SK-N-SH (cell line): ENCODE results near the gene KBTBD3. TPM values are rescaled to one million over a fixed set of nuclear protein-coding genes. Genes with fewer than 3 reads are reported as not detected.

Source experiments
- CTCF ChIA-PET: fragments of 300-600, 350-600 bp; formaldehyde crosslinking; extraction: SDS; loops from one replicate; lab custom pipeline; 2021; lab: Yijun Ruan, JAX
- POLR2A ChIA-PET: fragments of 350-600 bp; sonication (Branson Sonifier 250); formaldehyde crosslinking; extraction: SDS; loops from one replicate; lab custom pipeline; 2020; ENCODE audit warnings: antibody characterized with exemption, inconsistent platforms; lab: Yijun Ruan, JAX
- DNase-seq: peaks from one replicate; pipeline ENCODE4 v3.0.0; 2012
- H2AFZ ChIP-seq: fragments of 200-600 bp; sonication (generic); 2 replicates; pipeline ENCODE4 v1.8.1; 2016; ENCODE audit warnings: antibody characterized with exemption, mild to moderate bottlenecking, low read depth
- H3F3A ChIP-seq: fragments of 200-600 bp; sonication (generic); replicated peaks from 2 replicates; pipeline ENCODE3; 2016; ENCODE audit warnings: antibody characterized with exemption, mild to moderate bottlenecking; ENCODE audit not compliant: insufficient read depth
- H3K27ac ChIP-seq, 2 experiments: fragments of 200-500 bp in 1 of 2; fragments of 200-600 bp in 1 of 2; sonication (Bioruptor generic) in 1 of 2; sonication (generic), shearing (Covaris generic) in 1 of 2; 2 replicates each; pipeline versions ENCODE4 v1.5.1 to v1.6.1; 2014 to 2016; ENCODE audit warnings: low read depth in 2 of 2, inconsistent platforms in 1 of 2, low read length in 1 of 2, mild to moderate bottlenecking in 1 of 2, mixed read lengths in 1 of 2
- H3K27me3 ChIP-seq: fragments of 200-600 bp; sonication (generic), shearing (Covaris generic); 2 replicates; pipeline ENCODE4 v1.6.1; 2016; ENCODE audit warnings: mixed run types; ENCODE audit not compliant: insufficient read depth
- H3K36me3 ChIP-seq, 2 experiments: fragments of 200-500 bp in 1 of 2; fragments of 200-600 bp in 1 of 2; sonication (Bioruptor generic) in 1 of 2; sonication (generic) in 1 of 2; replicated peaks in 1 of 2; 2 replicates each; pipeline versions ENCODE3 to v1.5.1; 2014 to 2016; ENCODE audit warnings: low read length in 1 of 2, mild to moderate bottlenecking in 1 of 2; ENCODE audit not compliant: insufficient read depth in 2 of 2, control insufficient read depth in 1 of 2
- H3K4me1 ChIP-seq, 2 experiments: fragments of 200-500 bp in 1 of 2; fragments of 200-600 bp in 1 of 2; sonication (Bioruptor generic) in 1 of 2; sonication (generic), shearing (Covaris generic) in 1 of 2; 2 replicates each; pipeline versions ENCODE4 v1.5.1 to v1.6.1; 2014 to 2016; ENCODE audit warnings: low read depth in 1 of 2, low read length in 1 of 2, mixed run types in 1 of 2; ENCODE audit not compliant: insufficient read depth in 2 of 2, control insufficient read depth in 1 of 2
- H3K4me2 ChIP-seq: fragments of 200-600 bp; sonication (generic), shearing (Covaris generic); 2 replicates; pipeline ENCODE4 v1.6.1; 2017; ENCODE audit warnings: mixed run types
- H3K4me3 ChIP-seq, 2 experiments: fragments of 200-500 bp in 1 of 2; fragments of 200-600 bp in 1 of 2; sonication (Bioruptor generic) in 1 of 2; sonication (generic), shearing (Covaris generic) in 1 of 2; 2 replicates each; pipeline versions ENCODE4 v1.5.1 to v1.8.1; 2014 to 2016; ENCODE audit warnings: low read depth in 2 of 2, inconsistent platforms in 1 of 2, low read length in 1 of 2, mild to moderate bottlenecking in 1 of 2, mixed read lengths in 1 of 2, moderate library complexity in 1 of 2
- H3K79me2 ChIP-seq: fragments of 200-600 bp; sonication (generic); 2 replicates; pipeline ENCODE4 v1.8.1; 2017; ENCODE audit warnings: mild to moderate bottlenecking; ENCODE audit not compliant: insufficient read depth
- H3K9ac ChIP-seq: fragments of 200-600 bp; sonication (generic); 2 replicates; pipeline ENCODE4 v1.6.1; 2017; ENCODE audit warnings: mixed run types
- H3K9me2 ChIP-seq: fragments of 200-600 bp; sonication (generic); 2 replicates; pipeline ENCODE4 v1.6.1; 2017; ENCODE audit warnings: mixed run types
- H3K9me3 ChIP-seq: fragments of 200-600 bp; sonication (generic); 2 replicates; pipeline ENCODE4 v1.6.1; 2017; ENCODE audit warnings: mixed run types, mild to moderate bottlenecking, moderate library complexity
- H4K20me1 ChIP-seq: fragments of 200-600 bp; sonication (generic); 2 replicates; pipeline ENCODE4 v1.6.1; 2017; ENCODE audit warnings: mild to moderate bottlenecking, mixed run types; ENCODE audit not compliant: insufficient read depth
- CHD2 ChIP-seq: fragments of 150-350 bp; IDR thresholded peaks from 2 replicates; pipeline ENCODE4 v1.6.1; 2018; ENCODE audit warnings: low read length; ENCODE audit not compliant: partially characterized antibody
- CTCF ChIP-seq: fragments of 200-600 bp; sonication (generic); IDR thresholded peaks from 2 replicates; pipeline ENCODE4 v1.6.1; 2017; ENCODE audit warnings: antibody characterized with exemption, mild to moderate bottlenecking, moderate library complexity
- ELF1 ChIP-seq: IDR thresholded peaks from 2 replicates; pipeline ENCODE4 v1.4.0; 2012
- EP300 ChIP-seq, 2 experiments: IDR thresholded peaks; 2 replicates each; pipeline versions ENCODE4 v1.4.0 to v1.6.1; 2012; ENCODE audit warnings: borderline replicate concordance in 1 of 2, low read depth in 1 of 2, low read length in 1 of 2
- EZH2phosphoT487 ChIP-seq: fragments of 200-600 bp; sonication (generic); IDR thresholded peaks from 2 replicates; pipeline ENCODE4 v1.6.1; 2017; ENCODE audit warnings: low read depth, mixed run types, mild to moderate bottlenecking, antibody characterized with exemption, moderate library complexity, borderline replicate concordance
- FOXJ3 ChIP-seq: sonication (generic); formaldehyde crosslinking; IDR thresholded peaks from 2 replicates; pipeline ENCODE4 v1.5.1; 2020; ENCODE audit warnings: mild to moderate bottlenecking, missing genetic modification reagents
- FOXM1 ChIP-seq: IDR thresholded peaks from 2 replicates; pipeline ENCODE4 v1.4.0; 2012; ENCODE audit warnings: low read depth, mild to moderate bottlenecking
- GABPA ChIP-seq: IDR thresholded peaks from 2 replicates; pipeline ENCODE4 v1.4.0; 2012; ENCODE audit warnings: low read depth, mild to moderate bottlenecking
- GATA2 ChIP-seq: sonication (generic); formaldehyde crosslinking; IDR thresholded peaks from 2 replicates; pipeline ENCODE4 v1.5.0; 2020; ENCODE audit warnings: mild to moderate bottlenecking, missing genetic modification reagents
- IRF3 ChIP-seq: fragments of 150-350 bp; IDR thresholded peaks from 2 replicates; pipeline ENCODE4 v1.6.1; 2016; ENCODE audit warnings: mild to moderate bottlenecking, low read depth, low read length
- JUND ChIP-seq: IDR thresholded peaks from 2 replicates; pipeline ENCODE4 v1.4.0; 2012
- MAX ChIP-seq: IDR thresholded peaks from 2 replicates; pipeline ENCODE4 v1.4.0; 2012; ENCODE audit warnings: low read depth
- NRF1 ChIP-seq: IDR thresholded peaks from 2 replicates; pipeline ENCODE4 v1.6.1; 2012; ENCODE audit warnings: low read depth, mild to moderate bottlenecking, low read length
- POLR2AphosphoS5 ChIP-seq: IDR thresholded peaks from 2 replicates; pipeline ENCODE4 v1.6.1; 2012; ENCODE audit warnings: low read depth, low read length
- RAD21 ChIP-seq: IDR thresholded peaks from 2 replicates; pipeline ENCODE4 v1.6.1; 2012; ENCODE audit warnings: mild to moderate bottlenecking, low read length
- RCOR1 ChIP-seq: fragments of 150-350 bp; IDR thresholded peaks from 2 replicates; pipeline ENCODE4 v1.6.1; 2017; ENCODE audit warnings: antibody characterized with exemption, low read length
- REST ChIP-seq: IDR thresholded peaks from 2 replicates; pipeline ENCODE4 v1.6.1; 2012; ENCODE audit warnings: mild to moderate bottlenecking, low read depth, low read length, moderate library complexity
- RFX5 ChIP-seq: IDR thresholded peaks from 2 replicates; pipeline ENCODE4 v1.6.1; 2012; ENCODE audit warnings: mild to moderate bottlenecking, improper control_type of control experiment, low read length
- RXRA ChIP-seq: IDR thresholded peaks from 2 replicates; pipeline ENCODE4 v1.4.0; 2012; ENCODE audit warnings: low read depth, mild to moderate bottlenecking, borderline replicate concordance
- SMC3 ChIP-seq: IDR thresholded peaks from 2 replicates; pipeline ENCODE4 v1.6.1; 2012; ENCODE audit warnings: low read depth, low read length, improper control_type of control experiment
- TCF12 ChIP-seq: IDR thresholded peaks from 2 replicates; pipeline ENCODE4 v1.4.0; 2012
- USF2 ChIP-seq: fragments of 150-350 bp; IDR thresholded peaks from 2 replicates; pipeline ENCODE4 v1.6.1; 2017; ENCODE audit warnings: antibody characterized with exemption, low read length, low read depth, borderline replicate concordance
- YY1 ChIP-seq: IDR thresholded peaks from 2 replicates; pipeline ENCODE4 v1.4.0; 2012; ENCODE audit warnings: low read depth, mild to moderate bottlenecking
- WGBS: methylation state at CpG from one replicate; pipeline ENCODE4 v1.1.6; 2017; ENCODE audit warnings: low lambda C conversion rate; 5-methylcytosine and 5-hydroxymethylcytosine counted together
- polyA plus RNA-seq, 3 experiments: library from polyadenylated mRNA; depleted of rRNA; stranded (reverse); fragments of >200 nt; gene quantifications; 2 replicates each; pipeline ENCODE4 v1.2.3, GENCODE V29; 2012

KBTBD3 gene
- polyA plus RNA-seq, 1 of the 3 experiments (the other 2 are of a cell fraction): 1.9 TPM

- Histone ChIP-seq H3K27me3 (no peaks in the 10 kb centered on the region), H3K4me3 (no peak overlapping the region), H3K9me2 (no peaks in the 10 kb centered on the region), H3K4me2 (no peak overlapping the region), H3K27ac (no peak overlapping the region), H2AFZ (no peak overlapping the region), H3K9ac (no peak overlapping the region), H3F3A (no peaks in the 10 kb centered on the region), H4K20me1 (no peaks in the 10 kb centered on the region), H3K36me3 (peaks cover 0 to 2% of the 10 kb centered on the region in 2 experiments), H3K9me3 (no peaks in the 10 kb centered on the region), H3K79me2 (no peaks in the 10 kb centered on the region), H3K4me1 (no peaks in the 10 kb centered on the region; a peak in 1 of 4 replicates)
- no peak for DNase-seq
- POLR2A ChIA-PET: no interaction called here
- WGBS: 86% methylated on average over 3 of the region's 3 CpGs
- CTCF ChIA-PET: interaction anchor here (1.6 kb wide), 2 partner anchors 17 to 52 kb away, joined by 3 read pairs; no protein-coding TSS in a partner anchor
- TF ChIP-seq EZH2phosphoT487 (no peak), CTCF (no peak), POLR2AphosphoS5 (no peak), CHD2 (no peak), RCOR1 (no peak), MAX (no peak), YY1 (no peak), EP300 (IDR thresholded peaks at IDR 0.05; ENCODE audit: borderline replicate concordance in 1 of 2, low read depth in 1 of 2, low read length in 1 of 2) (no peak), NRF1 (no peak), FOXM1 (no peak), GABPA (no peak), TCF12 (no peak), GATA2 (CRISPR knock-in tag) (no peak), IRF3 (no peak), RXRA (no peak)
These were observed 6.5 kb downstream of the KBTBD3 start for GRCh38 chr11:106070606-106071005.

- no peak overlapping the region for H3K4me2 ChIP-seq
- POLR2A ChIA-PET: no interaction called here
- H2AFZ ChIP-seq: no peak overlapping the region
- H3F3A ChIP-seq: no peaks in the 10 kb centered on the region
- no peaks in the 10 kb centered on the region for H4K20me1 ChIP-seq
- TF ChIP-seq JUND: no peak
- TF ChIP-seq GATA2 (CRISPR knock-in tag): no peak
- no peak for TF ChIP-seq RAD21
- TF ChIP-seq ELF1: no peak
- no peak for TF ChIP-seq GABPA
- no peak for TF ChIP-seq FOXM1
- no peak for TF ChIP-seq USF2
- TF ChIP-seq SMC3: no peak
- no peak for TF ChIP-seq FOXJ3 (CRISPR knock-in tag)
- no peak for TF ChIP-seq RXRA
- no peak for TF ChIP-seq RFX5
- no peak for TF ChIP-seq REST
- no peaks in the 10 kb centered on the region for H3K9me2 ChIP-seq
- H3K79me2 ChIP-seq: no peaks in the 10 kb centered on the region; the same call in 1 of the 2 replicates
- CTCF ChIA-PET: interaction anchor here (1.0 kb wide), 1 partner anchor 19 kb away, joined by 3 read pairs; no protein-coding TSS in a partner anchor
- no peak for DNase-seq
- H3K27ac ChIP-seq: peak overlapping the region in 1 of 2 experiments; percentile 80; a peak in 1 of 4 replicates
- no peaks in the 10 kb centered on the region; a peak in 1 of 4 replicates for H3K4me1 ChIP-seq
- H3K4me3 ChIP-seq: no peak overlapping the region
- no peaks in the 10 kb centered on the region for H3K27me3 ChIP-seq
- H3K36me3 ChIP-seq: no peaks in the 10 kb centered on the region
- H3K9me3 ChIP-seq: no peaks in the 10 kb centered on the region
- no peak overlapping the region for H3K9ac ChIP-seq
These were observed 14.1 kb downstream of the KBTBD3 start for GRCh38 chr11:106063009-106063408.
